ENCODE data around the gene TAF1B.

DNA sequence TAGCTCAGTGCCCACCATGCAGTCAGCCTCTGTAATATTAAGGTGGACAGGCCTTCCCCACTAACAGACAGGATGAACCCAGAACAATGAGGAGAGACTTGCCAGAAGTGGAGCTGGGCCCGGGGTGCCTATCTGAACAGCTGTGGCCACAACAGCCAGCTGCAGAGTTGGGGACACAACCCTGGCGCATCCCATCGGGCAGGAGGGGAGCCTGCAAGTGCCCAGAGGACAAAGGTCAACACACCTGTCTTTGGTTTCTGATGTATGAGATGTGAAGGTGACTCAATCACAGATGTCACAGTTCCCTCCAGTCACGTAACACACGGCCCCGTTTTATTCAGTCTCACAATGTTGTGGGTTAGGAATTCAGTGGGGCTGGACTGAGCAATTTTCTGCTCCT is 48.2 kb upstream of the TAF1B start:
- TF ChIP-seq, protein P1, sequence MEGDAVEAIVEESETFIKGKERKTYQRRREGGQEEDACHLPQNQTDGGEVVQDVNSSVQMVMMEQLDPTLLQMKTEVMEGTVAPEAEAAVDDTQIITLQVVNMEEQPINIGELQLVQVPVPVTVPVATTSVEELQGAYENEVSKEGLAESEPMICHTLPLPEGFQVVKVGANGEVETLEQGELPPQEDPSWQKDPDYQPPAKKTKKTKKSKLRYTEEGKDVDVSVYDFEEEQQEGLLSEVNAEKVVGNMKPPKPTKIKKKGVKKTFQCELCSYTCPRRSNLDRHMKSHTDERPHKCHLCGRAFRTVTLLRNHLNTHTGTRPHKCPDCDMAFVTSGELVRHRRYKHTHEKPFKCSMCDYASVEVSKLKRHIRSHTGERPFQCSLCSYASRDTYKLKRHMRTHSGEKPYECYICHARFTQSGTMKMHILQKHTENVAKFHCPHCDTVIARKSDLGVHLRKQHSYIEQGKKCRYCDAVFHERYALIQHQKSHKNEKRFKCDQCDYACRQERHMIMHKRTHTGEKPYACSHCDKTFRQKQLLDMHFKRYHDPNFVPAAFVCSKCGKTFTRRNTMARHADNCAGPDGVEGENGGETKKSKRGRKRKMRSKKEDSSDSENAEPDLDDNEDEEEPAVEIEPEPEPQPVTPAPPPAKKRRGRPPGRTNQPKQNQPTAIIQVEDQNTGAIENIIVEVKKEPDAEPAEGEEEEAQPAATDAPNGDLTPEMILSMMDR (IDR thresholded peaks at IDR 0.05; ENCODE audit: low read length) = no peak
- TF ChIP-seq EZH2 (IDR thresholded peaks at IDR 0.05; ENCODE audit: borderline replicate concordance, low read length) = no peak

Data from OCI-LY1 (cell line).